ENCODE results near the gene GJD3. TPM values are rescaled to one million over a fixed set of nuclear protein-coding genes. Genes with fewer than 3 reads are reported as not detected.
A peak's percentile ranks its signal among the peaks of the same experiment; 100 is the strongest.

GJD3 gene
- total RNA-seq, 2 experiments from 2014 or later = not detected

GRCh38 chr17:40355123-40355803 lies 9.3 kb downstream of the GJD3 start:
- ATAC-seq = peak; percentile 74
- Mint-ChIP-seq H3K9me3 (ENCODE audit: low read depth) (no peaks in the 10 kb centered on the region), H3K27me3 (peaks cover 10% of the 10 kb centered on the region), H3K4me3 (no peak overlapping the region), H3K4me1 (peaks cover 14% of the 10 kb centered on the region), H3K36me3 (peaks cover 10% of the 10 kb centered on the region), H3K27ac (no peak overlapping the region)
- CTCF ChIA-PET = interaction anchor here (0.8 to 14.7 kb wide), 32 partner anchors 10 to 342 kb away, joined by 3 to 433 read pairs (median 7); partner anchors contain the start of genes CDC6, GJD3, RARA and TOP2A
- DNase-seq = peak; percentile 82

- peaks cover 17% of the 10 kb centered on the region for H3K4me1 Mint-ChIP-seq
- H3K27ac Mint-ChIP-seq = no peak overlapping the region
- peaks cover 10% of the 10 kb centered on the region for H3K36me3 Mint-ChIP-seq
- no peaks in the 10 kb centered on the region for H3K9me3 Mint-ChIP-seq (ENCODE audit: low read depth)
- no peak for ATAC-seq
- H3K4me3 Mint-ChIP-seq = no peak overlapping the region
- CTCF ChIA-PET = interaction anchor here (0.8 to 14.7 kb wide), 32 partner anchors 10 to 341 kb away, joined by 3 to 433 read pairs (median 7); partner anchors contain the start of genes CDC6, GJD3, RARA and TOP2A
- DNase-seq = no peak
- H3K27me3 Mint-ChIP-seq = peaks cover 6% of the 10 kb centered on the region
Observed at GRCh38 chr17:40354221-40355122, 10.1 kb downstream of the GJD3 start.

GRCh38 chr17:40352779-40353394 lies 11.7 kb downstream of the GJD3 start:
- DNase-seq (no peak), ATAC-seq (no peak)
- CTCF ChIA-PET = interaction anchor here (1.3 to 14.7 kb wide), 7 partner anchors 9 to 183 kb away, joined by 3 to 433 read pairs (median 3); partner anchors contain the start of genes CDC6 and RARA
- Mint-ChIP-seq H3K27ac (peak overlapping the region; percentile 33), H3K9me3 (ENCODE audit: low read depth) (no peaks in the 10 kb centered on the region), H3K36me3 (peaks cover 13% of the 10 kb centered on the region), H3K4me3 (no peak overlapping the region), H3K4me1 (peaks cover 24% of the 10 kb centered on the region), H3K27me3 (no peaks in the 10 kb centered on the region)

DNA sequence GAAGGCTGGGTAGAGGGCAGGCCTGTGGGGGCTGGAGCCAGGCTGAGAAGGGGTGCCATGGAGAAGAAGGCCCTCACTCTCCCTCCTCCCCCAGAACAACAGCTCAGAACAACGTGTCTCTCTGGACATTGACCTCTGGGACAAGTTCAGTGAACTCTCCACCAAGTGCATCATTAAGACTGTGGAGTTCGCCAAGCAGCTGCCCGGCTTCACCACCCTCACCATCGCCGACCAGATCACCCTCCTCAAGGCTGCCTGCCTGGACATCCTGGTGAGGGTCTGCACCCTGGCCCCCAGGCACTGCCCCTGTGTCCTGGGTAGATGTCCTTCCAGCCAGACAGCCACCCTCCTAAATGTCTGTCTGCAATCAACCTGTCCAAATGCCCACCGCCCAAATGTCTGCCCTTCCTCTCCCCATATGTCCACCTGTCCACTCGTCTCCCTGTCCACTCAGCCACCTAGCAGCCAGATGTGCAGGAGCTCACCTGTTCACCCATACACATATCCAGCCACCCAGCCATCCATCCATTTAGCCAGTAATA lies 12.2 kb downstream of the GJD3 start:
- ATAC-seq = no peak
- CTCF ChIA-PET = interaction anchor here (0.9 to 13.0 kb wide), 7 partner anchors 8 to 174 kb away, joined by 3 to 433 read pairs (median 3); partner anchors contain the start of genes CDC6 and RARA
- Mint-ChIP-seq H3K27me3 (no peaks in the 10 kb centered on the region), H3K4me3 (no peak overlapping the region), H3K27ac (no peak overlapping the region), H3K9me3 (ENCODE audit: low read depth) (no peaks in the 10 kb centered on the region), H3K36me3 (peaks cover 13% of the 10 kb centered on the region), H3K4me1 (peaks cover 29% of the 10 kb centered on the region)
- DNase-seq = no peak

DNA sequence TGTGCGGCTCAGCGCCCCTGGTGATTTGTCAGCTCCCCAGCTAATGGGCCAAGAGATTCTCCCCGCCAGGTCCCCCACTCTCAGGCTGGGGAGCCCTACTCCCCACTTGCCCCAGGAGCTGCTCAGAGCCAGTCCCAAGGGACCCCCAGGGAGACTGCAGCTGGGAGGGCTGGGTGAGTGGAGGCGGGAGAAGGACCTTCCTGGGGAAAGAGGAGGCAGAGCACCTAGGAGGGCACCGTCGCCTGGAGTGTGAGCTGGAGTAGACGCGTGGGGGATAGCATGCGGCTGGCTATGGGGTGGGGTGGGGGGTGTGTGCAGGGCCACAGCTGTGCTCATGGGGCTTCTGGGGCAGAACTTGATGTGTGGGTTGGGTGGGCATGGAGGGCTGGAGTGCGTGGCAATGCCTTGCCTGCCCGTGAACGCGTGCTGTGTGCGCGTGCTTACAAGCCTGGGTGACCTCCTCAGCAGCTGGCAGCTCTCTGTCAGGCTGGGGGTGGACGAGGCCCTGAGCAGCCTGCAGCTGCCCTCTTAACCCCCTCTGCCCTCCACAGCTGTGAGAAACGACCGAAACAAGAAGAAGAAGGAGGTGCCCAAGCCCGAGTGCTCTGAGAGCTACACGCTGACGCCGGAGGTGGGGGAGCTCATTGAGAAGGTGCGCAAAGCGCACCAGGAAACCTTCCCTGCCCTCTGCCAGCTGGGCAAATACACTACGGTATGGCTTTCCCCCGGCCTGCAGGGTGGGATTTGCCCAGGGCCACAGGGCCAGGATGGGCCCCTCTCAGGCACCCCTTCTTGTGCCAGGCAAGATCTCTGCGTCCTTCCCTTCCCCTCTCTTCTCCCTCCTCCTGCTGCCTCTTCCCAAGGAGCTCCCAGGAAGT lies 12.9 kb downstream of the GJD3 start:
- H3K27me3 Mint-ChIP-seq = no peaks in the 10 kb centered on the region
- CTCF ChIA-PET = interaction anchor here (0.7 to 13.0 kb wide), 7 partner anchors 10 to 182 kb away, joined by 3 to 433 read pairs (median 3); partner anchors contain the start of genes CDC6 and RARA
- H3K27ac Mint-ChIP-seq = peak overlapping the region; percentile 46
- DNase-seq = no peak
- H3K9me3 Mint-ChIP-seq (ENCODE audit: low read depth) = no peaks in the 10 kb centered on the region
- no peak for ATAC-seq
- H3K4me1 Mint-ChIP-seq = peaks cover 37% of the 10 kb centered on the region
- H3K4me3 Mint-ChIP-seq = no peak overlapping the region
- peaks cover 13% of the 10 kb centered on the region for H3K36me3 Mint-ChIP-seq

DNA sequence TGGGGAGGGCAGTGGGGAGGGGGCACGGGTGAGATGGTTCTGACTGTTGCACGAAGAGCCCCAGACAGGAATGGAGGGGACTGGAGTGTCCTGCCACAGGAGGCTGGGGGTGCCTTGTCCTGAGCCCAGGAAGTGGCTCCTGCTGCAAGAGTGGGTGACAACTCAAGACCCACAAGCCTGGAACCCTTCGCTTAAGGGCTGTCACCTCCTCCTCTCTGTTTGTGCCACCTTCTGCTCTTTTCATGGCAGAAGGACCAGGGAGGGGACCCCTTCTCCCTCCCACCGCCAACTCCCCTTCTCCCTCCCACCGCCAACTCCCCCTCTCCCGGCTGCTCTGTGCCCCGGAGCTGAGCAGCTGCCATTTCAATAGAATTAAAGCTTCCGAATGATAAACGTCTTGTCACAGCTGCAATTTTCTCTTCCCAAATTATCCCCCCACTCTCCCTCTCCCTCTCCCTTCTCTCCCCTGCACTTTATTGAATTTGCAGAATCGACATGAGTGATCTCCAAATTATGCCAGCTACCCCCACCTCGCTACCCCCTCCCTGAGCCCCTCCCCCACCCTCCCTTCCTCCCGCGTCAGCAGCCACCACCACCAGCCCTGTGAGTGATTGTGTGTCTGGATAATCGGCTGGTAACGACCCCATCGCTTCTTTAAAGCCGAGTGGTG lies 13.7 kb downstream of the GJD3 start:
- Mint-ChIP-seq H3K4me1 (peaks cover 43% of the 10 kb centered on the region), H3K36me3 (peaks cover 13% of the 10 kb centered on the region), H3K4me3 (no peak overlapping the region), H3K27ac (no peak overlapping the region), H3K9me3 (ENCODE audit: low read depth) (no peaks in the 10 kb centered on the region), H3K27me3 (no peaks in the 10 kb centered on the region)
- no peak for ATAC-seq
- no peak for DNase-seq
- CTCF ChIA-PET = interaction anchor here (0.7 to 13.0 kb wide), 2 partner anchors 48 to 183 kb away, joined by 3 to 433 read pairs; partner anchors contain the start of genes CDC6 and RARA

DNA sequence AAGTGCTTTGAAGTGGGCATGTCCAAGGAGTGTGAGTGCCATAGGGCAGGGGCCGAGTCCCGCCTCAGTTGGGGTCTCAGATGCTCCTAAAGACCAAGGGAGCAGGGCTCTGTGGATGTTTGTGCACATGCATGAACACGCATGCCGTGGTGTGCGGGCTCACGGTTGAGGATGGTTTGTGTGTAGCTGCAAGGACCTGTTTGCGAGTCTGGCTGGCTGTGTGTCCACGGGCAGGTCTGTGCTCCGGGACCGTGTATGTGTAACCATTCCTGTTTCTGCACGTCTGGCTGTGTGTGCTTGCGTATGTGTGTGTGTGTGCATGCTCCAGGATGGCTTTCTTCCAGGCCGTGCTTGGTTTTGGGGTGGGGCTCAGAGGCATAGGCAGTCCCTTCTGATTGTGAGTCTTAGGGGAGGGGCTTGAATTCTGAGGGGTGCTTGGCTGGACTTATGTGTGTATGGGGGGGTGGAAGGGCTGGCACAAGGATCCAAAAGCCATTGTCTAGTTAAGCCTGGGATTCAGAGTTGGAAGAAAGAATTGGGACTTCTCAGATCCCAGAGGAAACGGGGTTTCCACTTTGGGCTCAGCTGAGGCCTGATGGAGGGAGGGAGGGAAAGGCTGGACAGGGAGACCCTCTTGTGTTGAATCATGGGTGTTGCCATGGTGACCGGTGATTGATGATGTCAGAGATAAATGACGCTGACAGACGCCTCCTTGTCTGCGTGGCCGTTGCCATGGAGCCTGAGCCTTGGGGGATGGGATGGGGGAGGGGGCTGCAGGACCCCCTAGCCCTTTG lies 14.4 kb downstream of the GJD3 start:
- no peak for ATAC-seq
- H3K27ac Mint-ChIP-seq = no peak overlapping the region

GRCh38 chr17:40349477-40349894 lies 15.1 kb downstream of the GJD3 start:
- H3K4me1 Mint-ChIP-seq = peaks cover 56% of the 10 kb centered on the region
- H3K36me3 Mint-ChIP-seq = peaks cover 11% of the 10 kb centered on the region
- CTCF ChIA-PET = interaction anchor here (1.1 kb wide), 1 partner anchor 21 kb away, joined by 3 read pairs; no protein-coding TSS in a partner anchor

More for the DNA sequence above, 14.4 kb downstream of the GJD3 start:
- no peaks in the 10 kb centered on the region for H3K27me3 Mint-ChIP-seq
- no peaks in the 10 kb centered on the region for H3K9me3 Mint-ChIP-seq (ENCODE audit: low read depth)
- CTCF ChIA-PET = interaction anchor here (1.1 kb wide), 1 partner anchor 21 kb away, joined by 3 read pairs; no protein-coding TSS in a partner anchor
- peaks cover 50% of the 10 kb centered on the region for H3K4me1 Mint-ChIP-seq
- H3K4me3 Mint-ChIP-seq = no peak overlapping the region
- peaks cover 11% of the 10 kb centered on the region for H3K36me3 Mint-ChIP-seq
- no peak for DNase-seq

GRCh38 chr17:40348562-40349476 lies 15.7 kb downstream of the GJD3 start:
- CTCF ChIA-PET = interaction anchor here (0.7 to 1.8 kb wide), 4 partner anchors 20 to 237 kb away, joined by 3 to 5 read pairs (median 3); no protein-coding TSS in a partner anchor
- no peak overlapping the region for H3K4me3 Mint-ChIP-seq
- peak overlapping the region; percentile 38 for H3K27ac Mint-ChIP-seq
- no peaks in the 10 kb centered on the region for H3K27me3 Mint-ChIP-seq
- no peak for DNase-seq
- peaks cover 8% of the 10 kb centered on the region for H3K36me3 Mint-ChIP-seq
- H3K9me3 Mint-ChIP-seq (ENCODE audit: low read depth) = no peaks in the 10 kb centered on the region
- peaks cover 62% of the 10 kb centered on the region for H3K4me1 Mint-ChIP-seq
- no peak for ATAC-seq

More at GRCh38 chr17:40349477-40349894, 15.1 kb downstream of the GJD3 start:
- Mint-ChIP-seq H3K27me3 (no peaks in the 10 kb centered on the region), H3K27ac (peak overlapping the region; percentile 38), H3K4me3 (no peak overlapping the region), H3K9me3 (ENCODE audit: low read depth) (no peaks in the 10 kb centered on the region)
- DNase-seq = no peak
- ATAC-seq = no peak

- Mint-ChIP-seq H3K4me3 (no peak overlapping the region), H3K9me3 (ENCODE audit: low read depth) (no peaks in the 10 kb centered on the region), H3K4me1 (peaks cover 65% of the 10 kb centered on the region), H3K27ac (peak overlapping the region; percentile 76), H3K36me3 (peaks cover 8% of the 10 kb centered on the region), H3K27me3 (no peaks in the 10 kb centered on the region)
- no peak for DNase-seq
- CTCF ChIA-PET = interaction anchor here (0.5 to 1.8 kb wide), 5 partner anchors 10 to 1301 kb away, joined by 3 to 5 read pairs (median 3); no protein-coding TSS in a partner anchor
- ATAC-seq = no peak
Observed at GRCh38 chr17:40348136-40348504, 16.4 kb downstream of the GJD3 start.

Data from activated CD8-positive, alpha-beta memory T cell treated with anti-CD3 and anti-CD28 coated beads, Interleukin-2, amount 10 ng/mL, durations not matched to agents 7 days and 5 days (primary cell).